Measurements from ENCODE around the gene SGMS2. TPM values are rescaled to one million over a fixed set of nuclear protein-coding genes. Genes with fewer than 3 reads are reported as not detected.

Gene SGMS2
- total RNA-seq, 1 experiment from 2014 or later, result 0.72 TPM

- H3K9me3 Mint-ChIP-seq, result peaks cover 24% of the 10 kb centered on the region
- DNase-seq (ENCODE audit: low spot score), result no peak
- ChIA-PET CTCF (no interaction called here), POLR2A (no interaction called here)
- H3K36me3 Mint-ChIP-seq, result peaks cover 8% of the 10 kb centered on the region
- H3K27me3 Mint-ChIP-seq (ENCODE audit: low read depth), result no peaks in the 10 kb centered on the region; the same call in 1 of the 2 replicates
- TF ChIP-seq GRHL2 (CRISPR knock-in tag; IDR thresholded peaks at IDR 0.05; ENCODE audit: insufficient replicate concordance, severe bottlenecking) (no peak), HMGXB4 (CRISPR knock-in tag; IDR thresholded peaks at IDR 0.05) (no peak), SMAD4 (CRISPR knock-in tag; IDR thresholded peaks at IDR 0.05) (no peak), NFATC4 (CRISPR knock-in tag; IDR thresholded peaks at IDR 0.05) (no peak), NR1H2 (CRISPR knock-in tag; IDR thresholded peaks at IDR 0.05) (no peak), CBFB (CRISPR knock-in tag; IDR thresholded peaks at IDR 0.05; ENCODE audit: low read depth) (no peak), CREM (CRISPR knock-in tag; IDR thresholded peaks at IDR 0.05) (no peak), TP53 (CRISPR knock-in tag; IDR thresholded peaks at IDR 0.05) (no peak), GABPB1 (CRISPR knock-in tag; IDR thresholded peaks at IDR 0.05) (no peak), ZNF416 (CRISPR knock-in tag; IDR thresholded peaks at IDR 0.05) (no peak), ZNF423 (CRISPR knock-in tag; IDR thresholded peaks at IDR 0.05) (no peak), SOX15 (CRISPR knock-in tag; IDR thresholded peaks at IDR 0.05) (no peak), TEAD1 (CRISPR knock-in tag; IDR thresholded peaks at IDR 0.05) (no peak), ETV6 (CRISPR knock-in tag; IDR thresholded peaks at IDR 0.05) (no peak), IRF2 (CRISPR knock-in tag; IDR thresholded peaks at IDR 0.05; ENCODE audit: borderline replicate concordance, low read depth) (no peak), ATF2 (CRISPR knock-in tag; IDR thresholded peaks at IDR 0.05; ENCODE audit: borderline replicate concordance, low read depth) (no peak), E2F1 (CRISPR knock-in tag; IDR thresholded peaks at IDR 0.05) (no peak), ESRRA (CRISPR knock-in tag; IDR thresholded peaks at IDR 0.05; ENCODE audit: borderline replicate concordance) (no peak)
- no peak for ATAC-seq
- H3K27ac Mint-ChIP-seq, result no peak overlapping the region
- H3K4me3 Mint-ChIP-seq, result no peak overlapping the region
- peaks cover 16% of the 10 kb centered on the region for H3K4me1 Mint-ChIP-seq
These were observed 91.9 kb downstream of the SGMS2 start for GRCh38 chr4:107916623-107917022.

- H3K36me3 Mint-ChIP-seq, result peaks cover 8% of the 10 kb centered on the region
- TF ChIP-seq ZNF317 (CRISPR knock-in tag; IDR thresholded peaks at IDR 0.05; ENCODE audit: borderline replicate concordance, low read depth), result no peak
- no peak for TF ChIP-seq TEAD1 (CRISPR knock-in tag; IDR thresholded peaks at IDR 0.05)
- TF ChIP-seq ZNF232 (CRISPR knock-in tag; IDR thresholded peaks at IDR 0.05), result no peak
- TF ChIP-seq SOX15 (CRISPR knock-in tag; IDR thresholded peaks at IDR 0.05), result no peak
- no peak for TF ChIP-seq PRRX2 (CRISPR knock-in tag; IDR thresholded peaks at IDR 0.05)
- no peak for TF ChIP-seq NR2C2 (CRISPR knock-in tag; IDR thresholded peaks at IDR 0.05)
- TF ChIP-seq SMAD4 (CRISPR knock-in tag; IDR thresholded peaks at IDR 0.05), result no peak
- TF ChIP-seq RORB (CRISPR knock-in tag; IDR thresholded peaks at IDR 0.05), result no peak
- TF ChIP-seq ZNF263 (CRISPR knock-in tag; IDR thresholded peaks at IDR 0.05; ENCODE audit: low read depth), result no peak
- no peak for TF ChIP-seq ZNF512 (CRISPR knock-in tag; IDR thresholded peaks at IDR 0.05; ENCODE audit: borderline replicate concordance)
- no peak for TF ChIP-seq E2F1 (CRISPR knock-in tag; IDR thresholded peaks at IDR 0.05)
- TF ChIP-seq SMAD3 (CRISPR knock-in tag; IDR thresholded peaks at IDR 0.05; ENCODE audit: borderline replicate concordance), result no peak
- TF ChIP-seq ZNF425 (CRISPR knock-in tag; conservative IDR thresholded peaks at IDR 0.05), result no peak
- TF ChIP-seq ELF4 (CRISPR knock-in tag; IDR thresholded peaks at IDR 0.05; ENCODE audit: low read depth), result no peak
- TF ChIP-seq NFATC4 (CRISPR knock-in tag; IDR thresholded peaks at IDR 0.05), result no peak
- no peak for TF ChIP-seq ZBTB21 (CRISPR knock-in tag; IDR thresholded peaks at IDR 0.05; ENCODE audit: borderline replicate concordance)
These were observed 92.8 kb downstream of the SGMS2 start for GRCh38 chr4:107917500-107917899.

More at GRCh38 chr4:107917500-107917899, 92.8 kb downstream of the SGMS2 start:
- H3K4me1 Mint-ChIP-seq, result peaks cover 14% of the 10 kb centered on the region
- ChIA-PET POLR2A (no interaction called here), CTCF (no interaction called here)
- no peak for DNase-seq (ENCODE audit: low spot score)
- H3K27ac Mint-ChIP-seq, result no peak overlapping the region
- no peak overlapping the region for H3K4me3 Mint-ChIP-seq
- peaks cover 24% of the 10 kb centered on the region for H3K9me3 Mint-ChIP-seq
- H3K27me3 Mint-ChIP-seq (ENCODE audit: low read depth), result no peaks in the 10 kb centered on the region; the same call in 1 of the 2 replicates
- ATAC-seq, result no peak
